Head of caudate nucleus (tissue), 42 donors: Measurements from ENCODE around the gene HS1BP3.

ENCODE experiments used
- DNase-seq, 42 donors: peaks; one replicate each; pipeline versions ENCODE4 v3.0.0 to v3.0.0-alpha.2; 2020 to 2021; ENCODE audit warnings: mixed read lengths in 7 of 42
- intact Hi-C: fragments of 100-400 bp; cut with DNase I; formaldehyde crosslinking; loops from one replicate; pipeline ENCODE4 v1.15.0; 2022

HS1BP3 gene

GRCh38 chr2:20652141-20652540, 1.2 kb upstream of the HS1BP3 start:
- no peak for DNase-seq
- intact Hi-C loops: no loop called here

DNA sequence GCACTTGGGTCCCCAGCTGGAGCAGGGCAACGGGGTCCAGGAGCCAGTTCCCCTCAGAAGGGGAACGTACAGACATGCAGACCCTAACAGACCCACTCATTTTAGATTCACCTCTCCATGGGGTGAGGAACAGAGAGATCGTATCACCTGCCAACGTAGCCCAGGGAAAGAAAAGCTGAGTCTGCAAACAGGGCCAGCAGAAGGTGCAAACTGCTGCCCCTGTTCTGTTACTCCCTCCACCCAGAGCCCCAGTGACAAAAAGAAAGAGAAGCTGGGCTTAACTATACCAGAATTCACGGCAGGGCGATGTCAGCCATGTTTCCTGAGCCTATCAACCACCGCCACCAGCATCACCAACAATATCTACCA, 817 bp upstream of the HS1BP3 start:
- intact Hi-C loops: no loop called here
- DNase-seq: no peak

DNA sequence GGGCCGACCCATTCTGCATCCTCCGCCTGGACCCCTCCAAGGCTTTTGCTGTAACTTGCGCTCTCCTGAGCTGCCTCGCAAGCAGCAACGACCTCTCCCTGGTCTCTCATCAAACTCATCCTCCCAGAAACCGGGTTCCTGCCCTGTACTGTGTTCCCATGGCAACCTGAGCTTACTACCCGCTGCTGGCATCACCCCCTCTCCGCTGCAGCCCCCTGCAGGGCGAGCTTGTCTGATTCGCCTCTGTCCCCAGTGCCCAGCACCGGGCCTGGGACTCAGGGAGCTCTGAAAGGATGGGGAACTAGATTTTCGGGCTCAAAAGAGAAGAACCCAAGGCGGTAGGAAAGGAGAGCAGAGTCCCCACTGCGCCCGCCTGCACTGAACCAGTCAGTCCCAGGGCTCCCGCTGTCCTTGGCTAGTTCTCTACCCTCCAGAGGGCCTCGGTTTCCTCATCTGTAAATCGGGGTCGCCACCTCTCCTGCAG, 463 bp downstream of the HS1BP3 start:
- DNase-seq: peak in 34 of 42 donors; percentile 35 to 83 (median 52)
- intact Hi-C loops: no loop called here

DNA sequence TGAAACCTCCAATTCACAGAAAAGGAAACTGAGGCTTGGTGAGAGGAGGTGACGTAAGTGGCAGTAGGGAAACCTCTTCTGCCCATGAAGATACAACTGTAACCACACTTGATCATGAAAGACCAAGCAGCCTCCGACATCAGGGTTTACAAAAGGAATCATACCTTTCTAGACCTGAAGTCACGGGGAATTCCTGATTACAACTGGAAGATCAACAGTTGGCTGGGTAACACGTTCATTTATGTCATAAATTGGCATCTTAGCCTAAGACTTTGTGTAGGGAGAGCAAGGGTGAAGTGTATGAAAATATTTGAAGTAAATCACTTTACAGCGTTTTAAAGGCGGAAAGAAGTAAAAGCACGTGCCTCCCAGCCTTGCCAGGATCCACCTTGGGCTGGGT, 922 bp downstream of the HS1BP3 start:
- no peak for DNase-seq
- intact Hi-C loops: loop anchor here (10.0 kb wide), 1 partner anchor 295 kb away; the partner anchor contains the start of gene PUM2

GRCh38 chr2:20649576-20649975, 1.3 kb downstream of the HS1BP3 start:
- intact Hi-C loops: loop anchor here (10.0 kb wide), 1 partner anchor 295 kb away; the partner anchor contains the start of gene PUM2
- peak in 4 of 42 donors; percentile 30 to 52 (median 36) for DNase-seq

DNA sequence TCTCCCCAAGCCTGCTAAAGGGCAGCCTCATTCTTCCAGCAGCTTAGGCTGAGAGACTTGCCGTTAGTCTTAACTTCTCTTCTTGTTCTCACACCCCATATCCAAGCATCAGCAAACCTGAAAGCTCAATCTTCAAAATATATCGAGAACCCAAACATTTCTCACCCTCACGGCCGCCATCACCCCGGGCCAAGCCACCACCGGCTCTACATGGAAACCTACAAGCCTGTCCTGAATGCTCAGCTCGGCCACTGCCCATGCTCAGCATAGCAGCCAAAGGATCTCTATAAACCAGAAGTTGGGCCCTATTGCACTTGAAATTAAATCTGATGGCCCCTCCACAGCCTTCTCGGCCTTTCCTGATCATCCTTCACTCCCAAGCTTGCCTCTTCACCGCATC, 2.1 kb downstream of the HS1BP3 start:
- no peak for DNase-seq
- intact Hi-C loops: loop anchor here (10.0 kb wide), 1 partner anchor 294 kb away; the partner anchor contains the start of gene PUM2

- DNase-seq: no peak
- intact Hi-C loops: loop anchor here (10.0 kb wide), 1 partner anchor 293 kb away; the partner anchor contains the start of gene PUM2
These were observed 2.7 kb downstream of the HS1BP3 start for GRCh38 chr2:20648206-20648605.

DNA sequence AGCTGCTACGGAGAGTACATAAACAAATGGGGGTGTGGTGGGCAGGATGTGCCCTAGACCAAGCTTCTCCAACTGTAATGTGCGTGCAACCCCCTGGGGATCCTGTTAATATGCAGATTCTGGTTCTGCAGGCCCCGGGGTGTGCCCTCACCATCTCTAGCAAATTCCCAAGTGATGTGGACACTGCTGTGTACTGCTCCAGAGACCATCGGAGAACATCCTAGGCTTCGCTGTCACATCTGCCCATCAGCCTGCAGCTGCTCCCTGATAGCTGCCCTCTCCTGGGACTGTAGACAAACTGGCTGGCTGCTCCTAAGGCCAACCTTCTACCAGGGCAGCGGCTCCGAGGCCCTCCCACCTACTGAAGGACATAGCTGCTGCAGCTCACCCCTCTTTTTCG, 3.2 kb downstream of the HS1BP3 start:
- intact Hi-C loops: loop anchor here (10.0 kb wide), 1 partner anchor 293 kb away; the partner anchor contains the start of gene PUM2
- DNase-seq: no peak

DNA sequence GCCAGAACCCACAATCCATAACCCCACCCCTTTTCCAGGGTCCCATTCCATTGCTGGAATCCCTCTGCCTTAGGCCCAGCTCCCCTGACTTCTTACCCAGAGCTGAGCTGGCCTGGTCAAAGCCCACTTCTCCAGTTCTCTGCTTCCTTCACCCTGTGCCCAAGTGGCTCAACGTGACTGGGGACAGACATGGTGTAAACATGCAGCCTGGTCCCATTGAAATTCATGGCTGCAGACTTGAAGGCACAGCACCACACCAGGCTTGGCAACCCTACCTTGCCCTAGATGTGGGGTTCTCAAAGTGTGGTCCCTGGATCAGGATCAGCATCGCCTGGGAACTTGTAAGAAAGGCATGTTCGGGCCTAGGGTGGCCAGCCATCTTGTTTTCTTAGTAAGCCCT, 3.7 kb downstream of the HS1BP3 start:
- intact Hi-C loops: loop anchor here (10.0 kb wide), 1 partner anchor 292 kb away; the partner anchor contains the start of gene PUM2
- no peak for DNase-seq

DNA sequence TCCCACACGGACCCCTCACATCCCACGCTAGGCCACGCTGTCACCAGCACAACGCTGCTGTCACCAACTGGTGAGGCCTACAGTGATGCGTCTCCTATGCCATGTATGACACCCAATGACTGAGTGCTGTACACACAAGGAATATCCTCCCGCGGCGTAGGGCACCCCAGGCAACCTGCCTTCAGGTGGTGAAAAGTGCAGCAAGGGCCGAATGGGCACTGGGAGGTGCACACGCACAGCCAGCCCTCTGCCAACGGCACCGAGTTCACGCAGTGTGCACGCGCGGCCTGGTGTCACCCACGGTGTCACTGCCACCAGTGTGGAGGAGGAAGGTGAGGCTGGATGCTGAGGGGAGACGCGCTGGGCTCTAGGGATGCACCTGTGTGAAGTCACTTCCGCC, 4.5 kb downstream of the HS1BP3 start:
- DNase-seq: peak in 5 of 42 donors; percentile 26 to 50 (median 43)
- intact Hi-C loops: loop anchor here (10.0 kb wide), 1 partner anchor 292 kb away; the partner anchor contains the start of gene PUM2

DNA sequence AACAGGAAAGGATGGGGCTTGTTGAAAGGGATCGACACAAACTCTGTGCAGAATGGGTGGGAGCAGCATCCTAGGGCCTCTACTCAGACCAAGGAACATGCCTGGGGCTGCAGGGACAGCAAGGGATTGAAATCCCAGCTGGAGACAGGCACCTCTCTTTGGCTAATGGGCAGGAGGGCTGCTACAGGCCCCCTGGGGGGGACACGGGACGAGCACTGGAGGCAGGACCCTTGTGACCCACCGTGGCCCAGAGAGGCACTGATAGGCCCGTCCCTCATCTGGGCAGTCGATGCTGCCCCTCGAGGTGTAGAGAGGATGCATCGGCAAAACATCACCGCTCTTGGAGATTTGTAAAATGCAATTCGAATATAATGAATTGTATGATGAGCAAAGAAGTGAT, 5.1 kb downstream of the HS1BP3 start:
- intact Hi-C loops: loop anchor here (10.0 kb wide), 1 partner anchor 291 kb away; the partner anchor contains the start of gene PUM2

GRCh38 chr2:20645301-20645701, 5.6 kb downstream of the HS1BP3 start:
- intact Hi-C loops: loop anchor here (10.0 kb wide), 1 partner anchor 290 kb away; the partner anchor contains the start of gene PUM2

More for the DNA sequence above, 5.1 kb downstream of the HS1BP3 start:
- DNase-seq: no peak

DNA sequence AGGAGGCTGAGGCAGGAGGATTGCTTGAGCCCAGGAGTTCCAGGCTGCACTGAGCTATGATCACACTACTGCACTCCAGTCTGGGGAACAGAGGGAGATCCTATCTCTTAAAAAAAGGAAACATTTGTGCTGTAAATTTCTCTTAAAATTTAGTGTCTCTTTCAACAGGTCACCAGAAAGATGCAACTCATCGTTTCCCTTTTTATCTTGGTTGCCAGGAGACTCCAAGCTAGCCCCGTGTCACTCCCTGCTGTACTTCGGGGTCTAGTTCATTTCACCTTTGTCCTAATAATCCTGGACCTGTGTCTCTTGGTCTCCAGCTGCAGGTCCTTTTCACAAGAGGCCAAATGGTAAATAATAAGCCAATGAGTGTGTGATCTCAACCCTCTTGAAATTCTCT, 7.1 kb downstream of the HS1BP3 start:
- no peak for DNase-seq
- intact Hi-C loops: loop anchor here (2.0 to 10.0 kb wide), 2 partner anchors 199 to 289 kb away; partner anchors contain the start of gene PUM2

More at GRCh38 chr2:20645301-20645701, 5.6 kb downstream of the HS1BP3 start:
- DNase-seq: no peak

- DNase-seq: peak in 26 of 42 donors; percentile 30 to 78 (median 58)
- intact Hi-C loops: loop anchor here (2.0 to 10.0 kb wide), 2 partner anchors 198 to 288 kb away; partner anchors contain the start of gene PUM2
These were observed 7.8 kb downstream of the HS1BP3 start for GRCh38 chr2:20643060-20643459.

DNA sequence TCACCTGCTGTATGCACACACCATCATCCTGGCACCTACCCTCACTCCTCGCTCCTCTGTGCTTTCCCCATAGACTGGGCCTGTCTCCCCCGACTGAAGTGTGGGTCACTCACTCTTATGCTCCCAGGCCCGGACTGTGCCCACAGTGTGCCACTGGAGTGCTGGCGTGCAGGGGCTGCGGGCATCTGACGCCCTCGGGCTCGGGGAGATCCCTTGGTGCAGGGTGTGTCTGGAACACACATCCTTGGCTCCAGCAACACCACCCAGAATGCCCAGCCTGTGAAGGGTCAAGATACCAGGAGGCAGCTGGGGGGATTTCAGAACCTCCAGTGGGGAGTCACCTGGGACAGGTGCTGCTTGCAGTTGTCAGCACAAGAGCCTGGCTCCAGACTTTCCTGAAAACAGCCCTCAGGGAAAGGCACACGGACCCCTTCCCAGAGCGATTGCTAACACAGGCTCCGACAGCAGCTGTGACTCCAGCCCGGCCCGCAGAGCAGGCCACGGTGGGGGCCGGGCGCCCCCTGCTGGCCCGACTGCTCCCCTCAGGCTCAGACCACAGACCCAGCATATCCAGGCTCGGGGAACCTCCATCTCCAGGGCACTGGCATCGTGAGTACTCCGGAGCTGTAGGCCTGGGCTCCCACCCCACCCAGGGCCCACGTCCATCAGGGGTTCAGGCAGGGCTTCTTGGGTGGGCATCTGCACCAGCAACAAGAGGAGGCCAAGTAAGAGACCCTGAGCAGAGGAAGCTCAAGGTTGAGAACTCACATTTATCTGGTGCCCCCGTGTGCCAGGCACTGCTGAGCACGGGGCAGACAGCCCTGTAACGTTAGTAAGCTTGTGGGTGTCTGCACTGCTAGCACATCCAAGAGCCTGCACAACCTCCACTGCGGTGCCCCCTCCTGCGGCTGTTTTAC, 8.6 kb downstream of the HS1BP3 start:
- intact Hi-C loops: loop anchor here (2.0 to 10.0 kb wide), 2 partner anchors 198 to 288 kb away; partner anchors contain the start of gene PUM2
- peak; percentile 66 to 93 (median 85) for DNase-seq

- DNase-seq: peak in 4 of 42 donors; percentile 36 to 65 (median 47)
- intact Hi-C loops: loop anchor here (10.0 kb wide), 1 partner anchor 287 kb away; the partner anchor contains the start of gene PUM2
These were observed 9.5 kb downstream of the HS1BP3 start for GRCh38 chr2:20641123-20641985.

DNA sequence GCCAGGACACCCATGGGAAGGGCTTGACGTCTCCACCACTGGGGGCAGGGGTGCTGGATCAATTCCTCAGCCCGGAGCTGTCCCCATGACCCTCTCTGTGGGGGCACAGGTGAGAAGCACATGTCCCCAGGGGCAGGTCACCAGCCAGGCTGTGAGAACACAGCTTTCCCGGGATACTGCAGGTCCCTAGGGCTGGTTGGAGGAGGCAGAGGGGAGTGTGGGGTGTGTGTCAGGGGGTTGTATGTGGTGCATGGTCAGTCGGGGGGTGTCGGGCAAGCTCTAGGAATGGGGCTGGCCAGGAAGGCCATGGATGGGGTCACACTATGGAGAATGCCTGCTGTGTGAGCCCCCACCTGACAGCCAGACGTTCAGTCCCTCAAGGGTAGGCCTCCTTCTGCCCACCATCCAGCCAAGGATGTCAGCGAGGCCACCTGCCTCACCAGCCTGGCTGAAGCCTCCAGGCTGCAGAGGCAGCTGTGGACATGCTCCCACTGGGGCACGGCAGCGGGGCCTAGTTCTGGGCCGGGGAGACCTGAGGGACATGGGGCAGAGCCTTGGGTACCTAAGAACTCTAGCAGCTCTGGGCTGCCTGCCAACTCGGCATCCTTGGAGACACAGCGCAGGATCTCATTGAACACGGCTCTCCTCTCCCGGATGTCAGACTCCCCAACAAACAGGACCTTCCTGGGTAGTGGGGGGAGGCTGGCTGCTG, 10.3 kb downstream of the HS1BP3 start:
- intact Hi-C loops: loop anchor here (10.0 kb wide), 1 partner anchor 286 kb away; the partner anchor contains the start of gene PUM2
- peak in 11 of 42 donors; percentile 35 to 66 (median 59) for DNase-seq
